GM18511 (cell line): Measurements from ENCODE around the gene CCL22.
"Not testable (repeated sequence)": the region's sequence is repeated elsewhere in the genome, so short reads cannot be mapped to it uniquely, and the experiment has no call there.

Source experiments
- ATAC-seq: cut with Tn5 transposase; IDR thresholded peaks from one replicate; pipeline ENCODE4 v1.9.1; 2021; ENCODE audit warnings: mild to moderate bottlenecking, moderate library complexity; ENCODE audit not compliant: unreplicated experiment

Gene CCL22

DNA sequence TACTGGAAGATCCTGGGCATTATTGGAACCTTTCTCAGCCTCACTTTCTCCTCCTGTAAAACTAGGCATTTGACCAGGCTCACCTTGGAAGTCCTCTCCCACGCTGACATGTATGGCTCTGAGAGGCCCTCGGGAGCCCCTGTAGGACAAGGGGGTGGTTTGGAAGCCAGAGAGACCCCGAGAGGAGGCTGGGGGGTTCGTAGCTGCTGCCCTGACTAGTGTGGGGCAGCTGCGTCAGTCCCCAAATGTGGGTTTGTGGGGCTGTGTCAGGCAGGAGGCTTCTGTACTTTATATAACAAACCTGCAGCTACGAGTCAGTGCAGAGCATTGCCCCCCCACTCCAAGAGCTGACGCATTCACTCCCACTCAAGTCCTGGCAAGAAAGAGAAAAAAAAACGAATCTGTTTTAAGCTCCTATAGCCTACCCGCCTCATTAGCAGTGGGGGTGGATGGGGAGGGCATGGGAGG is 15.5 kb downstream of the CCL22 start:
- ATAC-seq: no peak

DNA sequence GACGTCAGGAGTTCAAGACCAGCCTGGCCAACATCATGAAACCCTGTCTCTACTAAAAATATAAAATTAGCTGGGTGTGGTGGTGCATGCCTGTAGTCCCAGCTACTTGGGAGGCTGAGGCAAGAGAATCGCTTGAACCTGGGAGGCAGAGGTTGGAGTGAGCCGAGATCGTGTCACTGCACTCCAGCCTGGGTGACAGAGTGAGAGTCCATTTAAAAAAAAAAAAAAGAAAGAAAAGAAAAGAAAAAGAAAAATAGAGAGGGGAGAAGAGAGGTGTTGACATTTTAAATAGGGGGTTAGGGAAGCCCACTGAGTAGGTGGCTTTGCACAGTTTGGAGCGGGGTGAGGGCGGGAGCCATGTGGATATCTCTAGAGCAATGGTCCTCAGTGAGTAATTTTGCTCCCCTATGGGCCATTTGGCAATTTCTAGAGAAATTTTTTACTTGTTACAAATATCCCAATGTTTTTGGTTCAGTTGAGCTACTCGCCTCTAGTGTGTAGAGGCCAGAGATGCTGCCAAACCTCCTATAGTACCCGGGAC is 16.4 kb downstream of the CCL22 start:
- not testable (repeated sequence) for ATAC-seq

DNA sequence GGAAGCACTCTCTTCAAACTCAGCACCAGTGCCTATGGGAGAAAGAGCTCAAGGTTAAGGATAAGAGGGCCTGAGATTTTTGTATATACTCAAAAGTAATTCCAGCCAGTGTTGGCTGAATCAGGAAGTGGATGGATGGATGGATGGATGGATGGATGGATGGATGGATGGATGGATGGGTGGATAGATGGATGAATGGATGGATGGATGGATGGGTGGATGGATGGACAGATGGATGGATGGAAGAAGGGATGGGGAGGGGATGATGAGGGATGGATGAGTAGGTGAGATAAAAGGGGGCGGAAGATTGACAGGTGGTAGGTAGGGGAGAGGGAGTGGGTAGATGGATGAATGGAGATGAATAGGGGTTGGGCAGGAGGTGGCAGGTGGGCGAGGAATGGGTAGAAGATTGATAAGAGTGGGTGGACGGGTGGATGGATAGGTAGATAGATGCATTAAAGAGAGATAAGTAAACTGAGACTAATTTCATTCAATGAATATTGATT is 17.8 kb downstream of the CCL22 start:
- ATAC-seq: no peak

DNA sequence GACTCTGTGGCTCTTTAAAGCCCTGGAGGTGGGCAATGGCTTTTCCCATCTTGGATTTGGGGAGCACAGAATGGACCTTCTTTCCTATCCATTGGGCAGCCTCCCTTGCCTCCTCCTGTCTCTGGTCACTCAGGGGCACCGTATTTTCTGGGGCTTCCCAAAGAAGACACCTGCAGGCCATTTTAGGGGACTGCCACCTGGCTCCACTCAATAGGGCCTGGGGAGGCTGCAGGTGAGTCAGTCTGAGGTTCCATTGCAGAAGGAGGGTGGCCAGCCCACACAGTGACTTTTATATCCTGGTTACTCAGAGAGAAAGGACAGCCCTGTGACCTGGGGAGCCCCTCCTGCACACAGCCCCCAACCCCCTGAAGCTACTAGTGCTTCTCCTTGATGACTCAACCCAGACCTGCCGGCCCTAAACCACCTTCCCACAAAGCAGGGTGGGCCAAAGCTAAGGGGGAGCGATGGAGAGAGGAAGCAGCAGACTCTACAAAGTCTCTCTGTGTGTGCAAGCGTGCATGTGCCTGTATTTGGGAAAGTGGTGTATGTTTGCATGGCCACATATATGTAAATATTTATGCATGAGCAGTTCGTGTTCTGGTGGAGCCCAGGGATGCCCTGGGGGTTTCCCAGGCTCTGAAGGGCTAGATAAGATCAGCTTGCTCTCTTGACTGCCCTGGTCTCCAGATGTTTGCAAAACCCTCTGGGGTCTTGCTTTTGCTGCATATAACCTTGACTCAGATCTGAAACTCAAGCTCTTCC is 18.7 kb downstream of the CCL22 start:
- peak; percentile 85 for ATAC-seq

DNA sequence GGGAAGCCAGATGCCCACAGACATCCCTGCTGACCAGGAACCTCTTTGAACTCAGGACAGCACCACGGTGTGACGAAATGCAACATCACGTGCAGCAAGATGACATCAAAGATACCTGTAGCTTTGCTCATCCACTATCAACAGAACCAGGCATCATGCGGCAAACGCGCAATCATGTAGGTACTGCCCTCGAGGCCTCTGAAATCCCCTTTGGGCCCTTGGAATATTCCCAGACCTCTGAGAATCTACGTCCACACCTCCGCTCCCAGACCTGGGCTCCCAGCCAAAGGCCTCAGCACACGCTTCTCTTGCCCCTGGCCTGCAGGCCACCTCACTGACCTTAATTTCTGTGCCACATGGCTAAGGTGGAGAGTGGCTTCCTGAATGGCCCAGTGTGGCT is 21.0 kb downstream of the CCL22 start:
- no peak for ATAC-seq

DNA sequence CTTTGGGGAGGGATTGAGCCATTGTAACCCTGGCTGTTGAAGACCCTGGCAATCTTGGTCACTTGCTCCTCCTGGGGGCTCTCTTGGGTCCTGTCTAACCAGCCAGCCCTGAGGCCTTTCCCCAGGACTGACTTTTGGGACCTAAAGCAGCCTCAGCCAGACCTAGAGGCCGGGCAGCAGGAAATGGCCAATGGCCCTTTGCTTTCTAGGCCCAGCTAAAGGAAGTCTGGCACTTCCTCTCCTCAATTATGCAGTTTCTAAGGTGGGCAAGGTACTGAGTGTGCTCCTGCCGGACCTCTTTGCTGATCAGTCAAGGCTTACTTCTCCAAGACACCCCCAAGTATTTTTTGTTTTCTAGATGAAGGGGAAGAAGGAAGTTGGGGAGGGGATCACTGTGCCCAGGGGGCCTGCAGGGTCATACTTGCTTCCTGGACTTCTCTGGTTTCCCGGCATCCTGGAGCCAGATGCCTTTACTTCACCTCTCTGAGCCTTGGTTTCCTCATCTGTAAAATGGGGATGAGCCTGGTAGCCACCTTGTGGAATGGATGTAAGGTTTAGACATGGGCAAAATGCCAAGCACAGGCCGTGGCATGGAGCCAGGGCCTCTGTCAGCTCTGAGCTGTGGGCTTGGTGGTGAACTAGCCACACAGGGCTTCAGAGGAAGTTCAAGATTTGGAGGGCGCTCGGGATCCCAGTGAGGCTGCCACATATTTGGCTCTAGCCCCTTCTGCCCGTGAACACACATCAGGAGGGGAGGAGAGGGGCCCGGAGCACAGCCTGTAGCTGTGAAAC is 22.3 kb downstream of the CCL22 start:
- ATAC-seq: no peak

DNA sequence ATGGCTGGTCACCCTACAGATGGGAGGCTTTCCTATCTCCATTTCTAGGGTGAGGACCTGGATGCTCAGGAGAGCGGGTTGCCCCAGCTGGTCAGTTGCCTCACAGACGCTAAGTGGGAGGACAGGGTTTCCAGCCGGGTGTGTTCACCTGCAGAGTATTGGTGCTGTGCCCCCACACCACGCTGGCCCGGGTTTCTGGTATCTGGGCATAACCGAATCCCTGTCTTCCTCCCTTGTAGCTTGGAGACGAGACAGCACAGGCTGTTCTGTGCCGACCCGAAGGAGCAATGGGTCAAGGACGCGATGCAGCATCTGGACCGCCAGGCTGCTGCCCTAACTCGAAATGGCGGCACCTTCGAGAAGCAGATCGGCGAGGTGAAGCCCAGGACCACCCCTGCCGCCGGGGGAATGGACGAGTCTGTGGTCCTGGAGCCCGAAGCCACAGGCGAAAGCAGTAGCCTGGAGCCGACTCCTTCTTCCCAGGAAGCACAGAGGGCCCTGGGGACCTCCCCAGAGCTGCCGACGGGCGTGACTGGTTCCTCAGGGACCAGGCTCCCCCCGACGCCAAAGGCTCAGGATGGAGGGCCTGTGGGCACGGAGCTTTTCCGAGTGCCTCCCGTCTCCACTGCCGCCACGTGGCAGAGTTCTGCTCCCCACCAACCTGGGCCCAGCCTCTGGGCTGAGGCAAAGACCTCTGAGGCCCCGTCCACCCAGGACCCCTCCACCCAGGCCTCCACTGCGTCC is 23.4 kb downstream of the CCL22 start:
- ATAC-seq: no peak

DNA sequence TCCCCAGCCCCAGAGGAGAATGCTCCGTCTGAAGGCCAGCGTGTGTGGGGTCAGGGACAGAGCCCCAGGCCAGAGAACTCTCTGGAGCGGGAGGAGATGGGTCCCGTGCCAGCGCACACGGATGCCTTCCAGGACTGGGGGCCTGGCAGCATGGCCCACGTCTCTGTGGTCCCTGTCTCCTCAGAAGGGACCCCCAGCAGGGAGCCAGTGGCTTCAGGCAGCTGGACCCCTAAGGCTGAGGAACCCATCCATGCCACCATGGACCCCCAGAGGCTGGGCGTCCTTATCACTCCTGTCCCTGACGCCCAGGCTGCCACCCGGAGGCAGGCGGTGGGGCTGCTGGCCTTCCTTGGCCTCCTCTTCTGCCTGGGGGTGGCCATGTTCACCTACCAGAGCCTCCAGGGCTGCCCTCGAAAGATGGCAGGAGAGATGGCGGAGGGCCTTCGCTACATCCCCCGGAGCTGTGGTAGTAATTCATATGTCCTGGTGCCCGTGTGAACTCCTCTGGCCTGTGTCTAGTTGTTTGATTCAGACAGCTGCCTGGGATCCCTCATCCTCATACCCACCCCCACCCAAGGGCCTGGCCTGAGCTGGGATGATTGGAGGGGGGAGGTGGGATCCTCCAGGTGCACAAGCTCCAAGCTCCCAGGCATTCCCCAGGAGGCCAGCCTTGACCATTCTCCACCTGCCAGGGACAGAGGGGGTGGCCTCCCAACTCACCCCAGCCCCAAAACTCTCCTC is 24.1 kb downstream of the CCL22 start:
- ATAC-seq: no peak

DNA sequence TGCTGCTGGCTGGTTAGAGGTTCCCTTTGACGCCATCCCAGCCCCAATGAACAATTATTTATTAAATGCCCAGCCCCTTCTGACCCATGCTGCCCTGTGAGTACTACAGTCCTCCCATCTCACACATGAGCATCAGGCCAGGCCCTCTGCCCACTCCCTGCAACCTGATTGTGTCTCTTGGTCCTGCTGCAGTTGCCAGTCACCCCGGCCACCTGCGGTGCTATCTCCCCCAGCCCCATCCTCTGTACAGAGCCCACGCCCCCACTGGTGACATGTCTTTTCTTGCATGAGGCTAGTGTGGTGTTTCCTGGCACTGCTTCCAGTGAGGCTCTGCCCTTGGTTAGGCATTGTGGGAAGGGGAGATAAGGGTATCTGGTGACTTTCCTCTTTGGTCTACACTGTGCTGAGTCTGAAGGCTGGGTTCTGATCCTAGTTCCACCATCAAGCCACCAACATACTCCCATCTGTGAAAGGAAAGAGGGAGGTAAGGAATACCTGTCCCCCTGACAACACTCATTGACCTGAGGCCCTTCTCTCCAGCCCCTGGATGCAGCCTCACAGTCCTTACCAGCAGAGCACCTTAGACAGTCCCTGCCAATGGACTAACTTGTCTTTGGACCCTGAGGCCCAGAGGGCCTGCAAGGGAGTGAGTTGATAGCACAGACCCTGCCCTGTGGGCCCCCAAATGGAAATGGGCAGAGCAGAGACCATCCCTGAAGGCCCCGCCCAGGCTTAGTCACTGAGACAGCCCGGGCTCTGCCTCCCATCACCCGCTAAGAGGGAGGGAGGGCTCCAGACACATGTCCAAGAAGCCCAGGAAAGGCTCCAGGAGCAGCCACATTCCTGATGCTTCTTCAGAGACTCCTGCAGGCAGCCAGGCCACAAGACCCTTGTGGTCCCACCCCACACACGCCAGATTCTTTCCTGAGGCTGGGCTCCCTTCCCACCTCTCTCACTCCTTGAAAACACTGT is 25.0 kb downstream of the CCL22 start:
- no peak for ATAC-seq

DNA sequence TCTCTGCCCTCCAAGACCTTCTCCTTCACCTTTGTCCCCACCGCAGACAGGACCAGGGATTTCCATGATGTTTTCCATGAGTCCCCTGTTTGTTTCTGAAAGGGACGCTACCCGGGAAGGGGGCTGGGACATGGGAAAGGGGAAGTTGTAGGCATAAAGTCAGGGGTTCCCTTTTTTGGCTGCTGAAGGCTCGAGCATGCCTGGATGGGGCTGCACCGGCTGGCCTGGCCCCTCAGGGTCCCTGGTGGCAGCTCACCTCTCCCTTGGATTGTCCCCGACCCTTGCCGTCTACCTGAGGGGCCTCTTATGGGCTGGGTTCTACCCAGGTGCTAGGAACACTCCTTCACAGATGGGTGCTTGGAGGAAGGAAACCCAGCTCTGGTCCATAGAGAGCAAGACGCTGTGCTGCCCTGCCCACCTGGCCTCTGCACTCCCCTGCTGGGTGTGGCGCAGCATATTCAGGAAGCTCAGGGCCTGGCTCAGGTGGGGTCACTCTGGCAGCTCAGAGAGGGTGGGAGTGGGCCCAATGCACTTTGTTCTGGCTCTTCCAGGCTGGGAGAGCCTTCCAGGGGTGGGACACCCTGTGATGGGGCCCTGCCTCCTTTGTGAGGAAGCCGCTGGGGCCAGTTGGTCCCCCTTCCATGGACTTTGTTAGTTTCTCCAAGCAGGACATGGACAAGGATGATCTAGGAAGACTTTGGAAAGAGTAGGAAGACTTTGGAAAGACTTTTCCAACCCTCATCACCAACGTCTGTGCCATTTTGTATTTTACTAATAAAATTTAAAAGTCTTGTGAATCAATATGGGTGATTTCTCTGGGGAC is 25.9 kb downstream of the CCL22 start:
- no peak for ATAC-seq

DNA sequence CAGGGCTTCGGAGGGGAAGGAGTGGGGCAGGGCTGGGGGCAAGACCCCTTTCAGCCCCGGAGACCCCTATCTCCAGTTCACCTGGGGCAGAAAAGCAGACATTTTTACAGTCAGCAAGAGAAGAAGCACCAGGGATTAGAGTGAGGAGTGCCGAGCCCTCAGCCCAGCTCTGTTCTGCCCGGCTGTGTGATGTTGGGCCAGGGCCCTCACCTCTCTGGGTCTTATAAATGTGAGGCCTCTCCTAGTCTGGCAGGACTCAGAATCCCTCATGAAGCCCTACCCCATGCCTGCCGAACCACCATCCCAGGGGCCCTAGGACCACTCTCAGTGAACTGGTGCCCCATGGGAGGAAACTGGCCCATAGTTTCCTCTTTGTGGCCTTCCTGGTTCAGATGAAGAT is 26.5 kb downstream of the CCL22 start:
- ATAC-seq: no peak

DNA sequence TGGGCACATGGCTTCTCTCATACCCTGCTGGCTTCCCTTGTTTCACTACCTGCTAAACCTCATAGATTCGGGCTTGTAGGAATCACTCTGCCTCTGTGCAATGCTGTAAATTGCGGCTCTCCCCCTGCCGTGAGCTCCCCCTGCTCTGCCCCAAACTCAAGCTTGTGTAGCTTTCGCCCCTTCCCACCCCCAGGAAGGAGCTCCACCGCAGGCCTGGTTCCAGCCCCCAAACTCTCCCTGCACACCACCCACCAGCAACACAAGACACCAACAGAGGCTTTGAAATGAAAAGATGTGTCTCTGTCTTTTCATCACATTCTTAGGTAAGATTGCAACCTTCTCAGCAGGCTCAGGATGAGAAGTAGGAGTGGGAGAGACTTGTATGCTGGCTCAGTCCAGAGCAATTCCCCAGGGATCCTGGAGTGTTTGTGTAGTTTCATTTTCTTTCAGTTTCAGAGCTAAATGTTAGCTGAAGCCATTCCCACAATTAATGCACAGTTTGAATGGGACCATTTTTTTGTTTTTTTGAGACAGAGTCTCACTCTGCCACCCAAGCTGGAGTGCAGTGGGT is 27.9 kb downstream of the CCL22 start:
- ATAC-seq: no peak

DNA sequence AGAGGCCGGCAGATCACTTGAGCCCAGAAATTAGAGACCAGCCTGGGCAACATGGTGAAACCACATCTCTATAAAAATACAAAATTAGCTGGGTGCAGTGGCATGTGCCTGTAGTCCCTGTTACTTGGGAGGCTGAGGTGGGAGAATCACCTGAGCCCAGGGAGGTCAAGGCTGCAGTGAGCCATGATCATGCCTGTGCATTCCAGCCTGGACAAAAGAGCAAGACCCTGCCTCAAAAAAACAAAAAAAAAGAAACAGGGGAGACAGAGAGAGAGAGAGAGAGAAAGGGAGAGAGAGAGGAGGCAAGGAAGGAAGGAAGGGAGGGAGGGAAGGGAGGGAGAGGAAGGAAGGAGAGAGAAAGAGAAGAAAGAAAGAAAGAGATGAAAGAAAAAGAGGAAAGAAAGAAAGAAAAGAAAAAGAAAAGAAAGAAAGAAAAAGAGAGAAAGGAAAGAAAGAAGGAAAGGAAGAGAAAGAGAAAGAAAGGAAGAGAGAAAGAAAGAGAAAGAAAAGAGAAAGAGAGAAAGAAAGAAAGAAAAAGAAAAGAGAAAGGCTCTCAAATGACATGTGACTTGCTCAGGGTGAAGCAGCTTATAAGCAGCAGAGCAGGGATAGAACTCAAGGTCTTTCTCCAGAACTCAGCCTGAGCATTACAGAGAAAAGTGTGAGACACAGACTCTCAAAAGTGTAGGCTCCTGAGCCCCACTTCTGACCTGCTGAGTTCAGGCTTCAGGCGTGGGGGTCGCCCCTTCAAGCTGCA is 29.2 kb downstream of the CCL22 start:
- no peak for ATAC-seq

DNA sequence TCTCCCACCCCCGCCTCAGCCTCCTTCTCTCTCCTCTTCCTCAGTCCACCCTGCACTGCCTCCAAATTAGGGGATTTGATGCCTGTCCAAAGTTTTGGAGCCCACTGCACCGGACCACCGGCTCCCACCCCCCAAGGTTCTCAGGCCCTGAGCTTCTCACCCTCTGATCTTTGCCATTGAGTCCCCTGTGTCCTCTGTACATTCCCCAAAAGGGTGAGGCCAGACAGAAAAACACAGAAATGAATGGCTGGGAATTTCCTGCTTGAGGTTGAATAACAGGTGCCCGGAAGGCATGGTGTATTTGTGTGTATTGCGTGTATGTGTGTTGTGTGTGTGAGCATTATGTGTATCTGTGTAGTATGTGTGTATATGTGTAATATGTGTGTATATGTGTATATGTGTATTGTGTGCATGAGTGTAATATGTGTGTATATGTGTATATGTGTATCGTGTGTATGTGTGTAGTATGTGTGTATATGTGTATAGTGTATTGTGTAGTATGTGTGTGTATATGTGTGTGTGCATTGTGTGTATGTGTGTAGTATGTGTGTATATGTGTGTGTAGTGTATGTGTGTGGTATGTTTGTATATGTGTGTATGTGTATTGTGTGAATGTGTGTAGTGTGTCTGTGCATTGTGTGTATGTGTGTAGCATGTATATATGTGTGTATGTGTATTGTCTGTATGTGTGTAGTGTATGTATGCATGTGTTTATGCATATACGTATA is 29.9 kb downstream of the CCL22 start:
- no peak for ATAC-seq

DNA sequence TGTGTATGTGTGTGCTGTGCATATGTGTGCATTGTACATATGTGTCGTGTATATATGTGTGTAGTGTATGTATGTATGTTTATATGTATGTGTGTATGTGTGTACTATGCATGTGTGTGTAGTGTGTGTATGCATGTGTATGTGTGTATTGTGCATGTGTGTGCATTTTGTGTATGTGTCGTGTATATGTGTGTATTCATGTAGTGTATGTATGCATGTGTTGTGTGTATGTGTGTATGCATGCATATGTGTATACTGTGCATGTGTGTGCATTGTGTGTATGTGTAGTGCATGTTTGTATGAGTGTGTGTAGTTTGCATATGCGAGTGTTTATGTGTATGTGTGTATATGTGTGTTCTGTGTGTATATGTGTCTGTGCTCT is 30.5 kb downstream of the CCL22 start:
- ATAC-seq: no peak

DNA sequence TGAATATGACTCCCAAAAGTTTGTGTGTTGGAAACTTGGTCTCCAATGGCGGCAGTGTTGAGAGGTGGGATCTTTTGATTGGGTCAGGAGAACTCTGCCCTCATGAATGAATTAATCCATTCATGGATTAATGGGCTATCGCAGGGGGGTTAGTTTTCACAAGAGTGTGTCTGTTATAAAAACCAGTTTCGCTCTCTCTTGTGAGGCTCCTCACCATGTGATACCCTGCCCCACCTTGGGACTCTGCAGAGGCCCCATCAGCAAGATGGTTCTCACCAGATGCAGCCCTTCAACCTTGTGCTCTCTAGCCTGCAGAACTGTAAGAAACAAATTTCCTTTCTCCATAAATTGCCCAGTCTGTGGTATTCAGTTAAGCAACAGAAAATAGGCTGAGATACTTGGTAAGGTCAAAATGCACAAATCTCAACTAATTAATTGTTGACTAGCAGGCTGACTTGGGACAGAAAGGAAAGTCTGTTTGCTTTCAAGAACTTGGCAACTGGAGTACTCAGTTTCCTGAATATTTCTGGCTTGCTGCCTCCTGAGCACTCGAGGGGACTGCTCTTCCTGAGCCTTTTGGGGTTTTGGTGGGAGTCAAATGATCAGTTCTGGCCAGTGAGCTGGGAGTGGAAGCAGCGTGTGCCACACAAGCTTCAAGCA is 32.2 kb downstream of the CCL22 start:
- ATAC-seq: no peak
